GM12873 (cell line): ENCODE results near the gene UCKL1.

ENCODE experiments used
- TF ChIP-seq, protein P1 (sequence below): IDR thresholded peaks from 2 replicates; pipeline ENCODE4 v1.5.1; 2012; ENCODE audit warnings: low read depth, mild to moderate bottlenecking, moderate library complexity, low read length, control low read depth; ENCODE audit not compliant: insufficient read depth; ENCODE audit errors: missing control alignments

The UCKL1 gene

DNA sequence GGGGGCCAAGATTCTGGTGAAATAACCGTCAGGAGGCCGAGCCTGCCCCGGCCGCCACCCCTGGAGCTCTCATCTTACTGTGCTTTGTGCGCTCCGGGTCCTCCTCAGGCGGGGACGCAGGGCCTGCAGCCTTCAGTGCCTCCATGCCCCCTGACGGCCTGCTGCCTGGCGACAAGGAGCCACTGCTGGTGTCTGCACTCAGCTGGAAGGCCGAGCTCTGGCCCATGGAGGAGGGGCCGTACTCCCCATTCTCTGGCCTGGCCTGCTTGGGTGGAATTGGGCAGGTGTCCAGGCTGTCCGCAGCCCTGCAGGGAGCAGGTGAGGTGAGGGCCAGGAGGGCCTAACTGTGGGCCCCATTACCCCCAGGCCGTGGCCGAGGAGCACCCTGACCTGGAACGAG is 8.2 kb upstream of the UCKL1 start:
- TF ChIP-seq, protein P1, sequence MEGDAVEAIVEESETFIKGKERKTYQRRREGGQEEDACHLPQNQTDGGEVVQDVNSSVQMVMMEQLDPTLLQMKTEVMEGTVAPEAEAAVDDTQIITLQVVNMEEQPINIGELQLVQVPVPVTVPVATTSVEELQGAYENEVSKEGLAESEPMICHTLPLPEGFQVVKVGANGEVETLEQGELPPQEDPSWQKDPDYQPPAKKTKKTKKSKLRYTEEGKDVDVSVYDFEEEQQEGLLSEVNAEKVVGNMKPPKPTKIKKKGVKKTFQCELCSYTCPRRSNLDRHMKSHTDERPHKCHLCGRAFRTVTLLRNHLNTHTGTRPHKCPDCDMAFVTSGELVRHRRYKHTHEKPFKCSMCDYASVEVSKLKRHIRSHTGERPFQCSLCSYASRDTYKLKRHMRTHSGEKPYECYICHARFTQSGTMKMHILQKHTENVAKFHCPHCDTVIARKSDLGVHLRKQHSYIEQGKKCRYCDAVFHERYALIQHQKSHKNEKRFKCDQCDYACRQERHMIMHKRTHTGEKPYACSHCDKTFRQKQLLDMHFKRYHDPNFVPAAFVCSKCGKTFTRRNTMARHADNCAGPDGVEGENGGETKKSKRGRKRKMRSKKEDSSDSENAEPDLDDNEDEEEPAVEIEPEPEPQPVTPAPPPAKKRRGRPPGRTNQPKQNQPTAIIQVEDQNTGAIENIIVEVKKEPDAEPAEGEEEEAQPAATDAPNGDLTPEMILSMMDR: no peak

DNA sequence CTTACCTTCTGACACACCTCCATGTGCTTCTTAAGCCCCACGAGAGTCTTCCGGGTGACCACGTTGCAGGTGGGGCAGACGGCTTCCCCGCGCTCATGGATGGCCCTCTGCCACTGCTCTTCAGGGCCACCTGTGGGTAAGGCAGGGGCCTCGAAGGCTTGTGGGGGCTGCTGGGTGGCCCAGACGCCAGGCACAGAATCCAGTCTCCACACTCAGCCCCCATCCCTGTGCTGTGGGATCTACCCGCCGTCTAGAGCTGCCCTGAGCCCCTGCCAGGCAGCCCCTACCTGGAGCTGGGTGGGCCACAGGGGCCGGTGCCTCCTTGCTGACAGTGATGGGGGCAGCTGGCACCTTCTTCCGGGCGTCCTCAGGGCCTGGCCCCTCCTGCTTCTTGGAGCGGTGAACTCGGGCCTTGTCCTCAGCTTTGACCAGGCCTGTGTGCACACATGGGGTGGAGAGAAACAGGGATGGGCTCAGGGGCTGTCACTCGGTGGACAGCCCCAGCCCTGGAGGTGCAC is 7.6 kb upstream of the UCKL1 start:
- TF ChIP-seq, protein P1: no peak

DNA sequence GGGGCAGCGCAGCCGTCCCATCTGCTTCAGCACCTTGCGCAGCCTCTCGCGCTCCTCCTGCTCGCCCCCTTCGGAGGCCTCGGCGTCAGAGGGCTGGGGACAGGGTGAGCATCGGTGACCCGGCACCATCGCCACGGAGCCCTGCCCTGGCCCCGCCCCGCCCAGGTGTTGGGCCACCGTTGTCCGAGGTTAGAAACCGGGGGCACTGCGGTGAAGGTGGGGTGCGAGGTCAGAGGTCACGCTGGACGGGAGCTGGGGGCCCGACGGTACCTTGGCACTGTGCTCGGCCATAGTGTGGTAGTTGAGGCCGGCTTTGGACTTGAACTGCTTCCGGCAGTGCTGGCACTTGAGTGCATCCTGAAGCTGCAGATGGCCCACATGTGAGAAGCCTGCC is 7.1 kb upstream of the UCKL1 start:
- TF ChIP-seq, protein P1: no peak

DNA sequence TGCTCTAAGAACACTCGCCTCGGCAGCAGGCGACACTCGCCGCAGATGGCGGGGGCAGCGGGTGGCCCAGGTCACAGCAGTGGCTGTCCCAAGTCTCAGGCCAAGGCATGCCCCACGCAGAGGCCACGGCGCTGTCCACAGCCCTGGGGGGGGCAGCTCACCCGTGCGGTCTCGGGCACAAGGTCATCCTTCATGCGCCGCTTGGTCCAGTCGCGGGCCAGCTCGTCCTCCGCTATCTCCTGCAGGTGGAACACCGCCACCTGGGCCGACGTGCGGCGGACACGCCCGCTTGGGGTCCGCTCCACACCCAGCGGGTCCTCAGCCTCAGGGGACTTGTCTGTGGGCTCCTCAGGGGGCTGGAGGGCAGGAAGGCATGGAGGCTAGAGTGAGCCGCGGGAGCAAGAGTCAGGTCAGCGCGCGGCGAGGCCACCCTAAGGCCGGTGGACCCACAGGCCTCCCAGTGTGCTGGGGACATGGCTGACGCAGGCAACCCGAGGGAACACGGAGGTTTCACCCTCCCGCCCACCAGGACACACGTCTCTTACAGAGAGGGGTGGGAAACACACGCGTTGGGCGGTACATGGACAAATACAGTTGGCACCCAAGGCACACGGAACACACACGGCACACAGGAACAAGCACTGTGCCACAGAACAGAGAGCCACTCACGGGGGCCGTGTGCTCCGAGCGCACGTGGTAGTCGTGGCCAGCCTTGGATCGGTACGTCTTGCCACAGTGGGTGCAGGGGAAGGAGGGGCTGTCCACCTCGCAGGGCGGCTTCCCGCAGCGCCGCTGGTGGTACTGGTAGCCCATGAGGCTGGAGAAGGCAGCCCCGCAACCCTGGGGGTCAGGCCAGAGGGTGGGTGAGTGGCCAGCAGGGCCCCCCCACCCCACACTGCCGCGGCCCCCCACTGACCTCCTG is 6.5 kb upstream of the UCKL1 start:
- TF ChIP-seq, protein P1: no peak

DNA sequence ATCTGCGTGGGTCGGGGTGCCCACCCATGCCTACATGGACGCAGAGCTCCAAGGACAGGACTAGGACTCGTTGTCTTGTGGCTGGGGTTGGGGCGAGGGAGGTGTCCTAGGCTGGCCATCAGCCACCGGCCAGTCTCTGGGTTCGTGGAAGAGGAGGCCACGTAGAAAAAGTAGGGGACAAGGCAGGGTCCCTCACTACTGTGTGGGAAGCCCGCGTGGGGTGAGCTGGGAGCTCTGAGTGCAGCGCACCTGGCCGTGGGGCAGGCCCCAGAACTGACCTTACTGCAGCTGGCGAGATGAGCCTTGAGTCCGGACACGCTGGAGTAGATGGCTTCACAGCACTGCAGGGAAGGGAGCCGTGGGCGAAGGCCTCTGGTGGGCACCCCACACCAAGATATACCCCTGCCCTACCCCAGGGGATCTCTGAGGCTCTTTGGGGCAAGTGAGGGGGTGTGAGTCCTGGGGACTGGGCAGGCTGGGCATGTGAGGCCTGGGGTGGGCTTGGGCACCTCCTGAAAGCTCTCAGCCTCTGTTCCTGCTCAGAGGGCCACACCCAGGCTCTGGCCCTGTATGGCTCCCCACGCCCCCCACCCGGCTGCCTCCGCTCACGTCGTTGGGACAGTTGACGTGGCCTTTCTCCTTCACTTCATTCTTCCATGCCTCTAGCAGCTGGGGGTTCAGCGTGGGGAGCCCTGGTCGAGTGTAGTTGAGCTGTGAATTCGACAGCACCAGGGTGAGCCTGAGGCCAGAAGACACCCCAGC is 5.6 kb upstream of the UCKL1 start:
- TF ChIP-seq, protein P1: no peak

DNA sequence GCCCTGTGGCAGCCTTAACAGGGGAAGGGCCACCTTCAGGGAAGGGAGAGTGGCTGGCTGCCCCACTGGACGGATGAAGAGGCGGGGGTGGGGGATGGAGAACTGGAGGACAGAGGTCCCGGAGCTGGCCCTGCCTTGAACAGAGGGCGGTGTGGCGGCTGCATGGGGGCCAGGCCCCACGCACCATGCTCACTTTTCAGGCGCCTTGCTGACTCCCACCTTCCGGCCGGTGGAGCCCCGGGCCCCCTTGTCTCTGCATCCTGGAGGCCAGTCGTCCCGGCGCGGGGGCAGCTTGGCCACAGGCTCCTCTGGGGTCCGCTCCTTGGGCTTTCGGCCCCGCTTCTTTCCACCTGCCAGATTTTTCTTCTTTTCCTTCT is 3.5 kb upstream of the UCKL1 start:
- TF ChIP-seq, protein P1: no peak
